ENCODE results near the gene DIP2B.
"Not testable (repeated sequence)": the region's sequence is repeated elsewhere in the genome, so short reads cannot be mapped to it uniquely, and the experiment has no call there.

DIP2B gene

GRCh38 chr12:50519353-50519752 lies 14.6 kb downstream of the DIP2B start:
- DNase-seq (ENCODE audit: low read depth), result no peak

DNA sequence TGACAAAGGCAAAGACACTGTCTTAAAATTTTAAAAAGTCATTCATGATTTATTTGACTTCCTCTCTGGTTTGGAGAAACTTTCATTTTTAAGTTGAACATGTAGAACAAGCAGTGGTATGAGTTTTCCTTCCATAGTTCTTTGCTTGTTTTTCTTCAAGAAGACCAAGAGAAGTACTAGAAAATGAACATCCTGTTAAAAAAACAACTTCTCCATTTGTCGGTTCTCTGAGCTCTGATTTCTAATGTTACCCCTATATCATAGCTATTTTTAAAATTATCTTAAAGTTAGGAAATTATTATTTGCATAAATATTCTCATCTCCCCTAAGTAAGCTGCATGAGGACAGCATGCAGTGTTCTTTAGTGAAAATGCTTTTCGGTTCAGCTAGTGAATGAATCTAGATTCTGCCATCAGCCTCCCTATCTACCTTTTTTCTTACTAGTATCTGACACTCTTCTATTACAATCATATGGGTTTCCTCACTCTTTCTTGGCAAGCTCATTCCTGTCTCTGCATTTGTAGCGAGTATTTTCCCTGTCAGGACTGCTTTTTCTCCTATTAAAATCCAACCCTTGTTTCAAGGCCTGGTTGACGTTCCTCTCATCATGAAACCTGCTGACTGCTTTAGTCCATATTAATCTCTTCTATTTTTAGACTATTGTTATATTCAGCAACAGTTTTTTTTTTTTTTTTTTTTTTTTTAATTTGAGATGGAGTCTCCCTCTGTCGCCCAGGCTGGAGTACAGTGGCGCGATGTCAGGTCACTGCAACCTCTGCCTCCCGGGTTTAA lies 15.8 kb downstream of the DIP2B start:
- DNase-seq (ENCODE audit: low read depth), result no peak

DNA sequence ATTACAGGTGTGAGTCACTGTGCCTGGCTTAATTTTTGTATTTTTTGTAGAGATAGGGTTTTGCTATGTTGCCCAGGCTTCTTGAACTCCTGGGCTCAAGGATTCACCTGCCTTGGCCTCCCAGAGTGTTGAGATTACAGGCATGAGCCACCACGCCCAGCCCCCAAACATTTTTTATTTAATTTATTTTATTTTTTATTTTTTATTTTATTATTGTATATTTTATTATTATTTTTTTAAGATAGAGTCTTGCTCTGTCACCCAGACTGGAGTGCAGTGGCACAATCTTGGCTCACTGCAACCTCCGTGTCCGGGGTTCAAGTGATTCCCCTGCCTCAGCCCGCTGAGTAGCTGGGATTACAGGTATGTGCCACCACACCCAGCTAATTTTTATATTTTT lies 17.0 kb downstream of the DIP2B start:
- DNase-seq (ENCODE audit: low read depth), result not testable (repeated sequence)

DNA sequence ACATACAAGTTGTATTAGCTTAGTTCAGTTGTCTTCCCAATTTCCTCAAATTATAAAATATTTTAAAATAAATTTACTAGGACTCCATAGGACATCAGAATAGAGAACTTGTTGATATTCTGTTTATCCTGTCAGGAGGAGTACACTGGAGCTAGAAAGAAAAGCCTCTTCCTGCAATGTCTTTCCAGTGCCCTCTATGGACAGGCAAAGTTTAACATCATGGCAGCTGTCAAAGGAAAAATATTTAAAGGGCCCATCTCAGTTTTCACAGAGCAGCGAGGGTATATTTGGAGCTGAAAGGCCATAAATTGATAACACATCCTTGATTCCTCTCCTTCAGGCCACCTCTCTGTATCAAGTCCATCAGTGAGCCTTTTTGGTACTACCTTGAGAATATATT lies 19.0 kb downstream of the DIP2B start:
- DNase-seq (ENCODE audit: low read depth), result no peak

DNA sequence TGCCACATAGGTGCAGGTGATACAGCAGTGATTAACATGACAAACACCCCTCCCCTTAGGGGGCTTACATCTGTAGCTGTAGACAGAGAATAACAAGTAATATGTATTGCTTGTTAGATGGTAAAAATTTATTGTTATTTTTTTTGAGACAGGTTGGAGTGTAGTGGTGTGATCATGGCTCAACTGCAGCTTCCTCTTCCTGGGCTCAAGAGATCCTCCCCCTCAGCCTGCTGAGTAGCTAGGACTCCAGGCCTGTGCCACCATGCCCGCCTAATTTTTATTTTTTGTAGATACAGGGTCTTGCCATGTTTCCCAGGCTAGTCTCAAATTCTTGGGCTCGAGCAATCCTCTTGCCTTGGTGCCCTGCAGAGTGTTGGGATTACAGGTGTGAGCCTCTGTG lies 19.8 kb downstream of the DIP2B start:
- no peak for DNase-seq (ENCODE audit: low read depth)

DNA sequence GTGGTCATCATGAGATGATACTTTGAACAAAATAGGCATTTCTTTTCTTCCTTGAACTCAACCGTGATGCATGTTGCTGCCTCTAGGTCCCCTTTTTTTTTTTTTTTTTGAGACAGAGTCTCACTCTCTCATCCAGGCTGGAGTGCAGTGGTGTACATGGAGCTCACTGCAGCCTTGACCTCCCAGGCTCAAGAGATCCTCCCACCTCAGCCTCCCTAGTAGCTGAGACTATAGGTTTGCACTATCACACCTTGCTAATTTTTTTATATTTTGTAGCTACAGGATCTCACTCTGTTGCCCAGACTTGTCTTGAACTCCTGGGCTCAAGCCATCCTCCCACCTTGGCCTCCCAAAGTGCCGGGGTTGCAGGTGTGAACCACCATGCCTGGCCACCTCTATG lies 20.6 kb downstream of the DIP2B start:
- no peak for DNase-seq (ENCODE audit: low read depth)

DNA sequence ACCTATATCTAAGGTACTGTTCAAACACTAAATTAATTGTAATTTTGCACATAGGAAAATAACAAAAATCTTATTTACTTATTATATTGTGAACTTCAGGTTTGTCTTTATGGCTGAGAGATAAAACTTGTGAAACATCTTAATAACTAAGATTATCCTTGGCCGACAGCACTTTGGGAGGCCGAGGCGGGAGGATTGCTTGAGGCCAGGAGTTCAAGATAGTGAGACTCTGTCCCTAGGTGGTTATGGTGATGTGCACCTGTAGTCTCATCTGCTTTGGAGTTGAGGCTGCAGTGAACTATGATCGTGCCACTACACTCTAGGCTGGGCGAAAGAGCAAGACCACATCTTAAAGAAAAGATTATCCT lies 22.6 kb downstream of the DIP2B start:
- no peak for DNase-seq (ENCODE audit: low read depth)

DNA sequence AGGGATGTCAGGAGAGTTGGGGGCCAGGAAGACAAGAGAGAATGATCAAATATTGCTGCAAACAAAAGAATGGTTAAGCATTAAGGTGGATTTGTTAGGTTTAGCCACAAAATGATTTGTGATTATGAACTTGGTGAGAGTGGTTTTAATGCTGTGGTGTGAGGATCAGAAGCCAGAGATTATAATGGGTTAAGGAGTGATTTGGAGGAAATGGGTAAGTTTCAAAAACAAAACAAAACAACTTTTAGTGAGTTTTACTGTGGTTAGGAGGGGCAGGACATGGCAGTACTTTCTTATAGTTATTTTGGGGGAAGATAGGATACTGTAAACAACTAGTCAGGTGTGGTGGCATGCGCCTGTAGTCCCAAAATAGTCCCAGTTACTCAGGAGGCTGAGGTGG lies 24.0 kb downstream of the DIP2B start:
- DNase-seq (ENCODE audit: low read depth), result no peak

- no peak for DNase-seq (ENCODE audit: low read depth)
Measured at GRCh38 chr12:50529345-50529744, 24.6 kb downstream of the DIP2B start.

GRCh38 chr12:50530532-50530931 lies 25.7 kb downstream of the DIP2B start:
- DNase-seq (ENCODE audit: low read depth), result no peak

DNA sequence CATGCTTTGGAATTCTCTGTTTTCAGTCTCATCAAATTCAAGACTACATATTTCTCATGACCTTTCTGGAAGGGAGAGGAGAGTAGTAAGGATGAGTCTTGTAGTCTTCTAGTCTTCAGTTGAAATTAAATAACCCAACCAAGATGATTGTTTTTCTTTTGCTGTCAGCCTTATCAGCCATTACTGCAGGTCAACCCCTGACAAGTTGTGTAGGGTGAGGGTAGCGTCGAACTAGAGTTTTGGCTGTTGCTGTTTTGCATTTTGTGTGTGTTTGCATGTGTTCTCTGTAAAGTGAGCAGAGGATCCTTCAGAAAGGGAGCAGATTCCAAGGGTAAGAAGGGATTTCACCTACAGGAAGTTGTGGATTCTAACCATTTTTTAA lies 28.4 kb downstream of the DIP2B start:
- no peak for DNase-seq (ENCODE audit: low read depth)

GRCh38 chr12:50533971-50534370 lies 29.2 kb downstream of the DIP2B start:
- no peak for DNase-seq (ENCODE audit: low read depth)

DNA sequence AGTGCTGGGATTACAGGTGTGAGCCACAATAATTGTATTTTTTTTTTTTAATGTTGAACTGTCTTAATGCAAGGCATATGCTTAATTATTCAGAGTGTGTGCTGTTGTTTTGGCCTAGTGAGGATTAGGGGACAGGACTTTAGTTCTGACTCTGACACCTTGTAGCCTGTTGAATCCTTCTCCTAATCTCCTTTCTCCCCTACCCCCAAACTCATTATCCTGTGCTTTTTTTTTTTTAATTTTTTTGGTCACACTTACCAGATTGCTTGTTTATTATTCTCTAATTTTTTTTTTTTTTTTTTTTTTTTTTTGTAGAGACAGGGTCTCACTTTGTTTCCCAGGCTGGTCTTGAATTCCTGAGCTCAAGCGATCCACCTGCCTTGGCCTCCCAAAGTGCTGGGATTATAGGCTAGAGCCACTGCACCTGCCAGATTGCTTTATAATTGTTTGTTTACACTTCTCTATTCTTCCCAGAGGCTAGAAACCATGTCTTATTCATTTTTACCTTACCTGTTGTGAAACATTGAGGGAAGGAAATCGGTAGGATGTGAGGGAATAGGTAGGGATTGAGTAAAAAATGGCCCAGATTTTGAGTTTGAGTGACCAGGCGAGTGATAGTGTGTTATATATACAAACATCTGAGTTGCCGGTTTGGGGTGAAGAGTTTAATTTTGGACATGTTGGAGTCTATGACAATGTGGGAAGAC lies 32.2 kb downstream of the DIP2B start:
- DNase-seq (ENCODE audit: low read depth), result no peak

DNA sequence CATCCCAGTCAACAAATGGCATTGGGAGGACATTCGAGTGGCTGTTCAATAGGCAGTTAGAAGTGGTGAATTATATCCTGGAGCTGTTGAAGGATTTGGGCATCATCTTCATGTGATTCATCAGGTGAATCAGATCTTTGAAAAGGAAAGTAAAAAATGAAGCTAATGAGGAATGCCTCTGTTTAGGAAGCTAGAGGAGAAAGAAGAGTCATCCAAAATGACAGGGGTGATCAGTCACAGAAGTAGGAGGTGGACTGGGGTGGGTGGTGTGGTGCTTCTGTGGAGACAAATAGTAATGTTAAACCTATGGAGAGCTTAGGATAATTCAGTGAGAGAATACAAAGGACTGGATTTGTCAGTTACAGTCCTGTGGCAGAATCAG lies 32.7 kb downstream of the DIP2B start:
- no peak for DNase-seq (ENCODE audit: low read depth)

DNA sequence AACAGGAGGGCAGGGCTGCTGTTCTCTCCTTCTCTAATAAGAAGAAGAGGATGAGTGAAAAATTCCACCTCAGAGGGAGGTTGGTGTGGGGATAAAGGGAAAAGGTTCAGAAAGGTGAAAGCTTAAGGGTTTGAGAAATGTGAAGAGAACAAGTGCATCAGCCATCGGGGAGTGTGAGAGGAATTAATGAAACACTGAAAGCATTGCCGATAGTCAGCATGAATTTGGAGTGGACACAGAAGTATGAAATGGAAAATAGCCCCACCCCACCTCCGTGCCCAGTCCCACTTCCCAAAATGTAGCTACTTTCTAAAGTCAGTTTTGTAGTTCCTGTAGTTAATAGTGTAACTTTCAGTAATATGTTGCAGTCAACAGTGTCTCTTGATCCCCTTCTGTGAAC lies 33.4 kb downstream of the DIP2B start:
- no peak for DNase-seq (ENCODE audit: low read depth)

- DNase-seq (ENCODE audit: low read depth), result no peak
Measured at GRCh38 chr12:50541139-50541538, 36.4 kb downstream of the DIP2B start.

GRCh38 chr12:50542448-50542847 lies 37.7 kb downstream of the DIP2B start:
- no peak for DNase-seq (ENCODE audit: low read depth)

DNA sequence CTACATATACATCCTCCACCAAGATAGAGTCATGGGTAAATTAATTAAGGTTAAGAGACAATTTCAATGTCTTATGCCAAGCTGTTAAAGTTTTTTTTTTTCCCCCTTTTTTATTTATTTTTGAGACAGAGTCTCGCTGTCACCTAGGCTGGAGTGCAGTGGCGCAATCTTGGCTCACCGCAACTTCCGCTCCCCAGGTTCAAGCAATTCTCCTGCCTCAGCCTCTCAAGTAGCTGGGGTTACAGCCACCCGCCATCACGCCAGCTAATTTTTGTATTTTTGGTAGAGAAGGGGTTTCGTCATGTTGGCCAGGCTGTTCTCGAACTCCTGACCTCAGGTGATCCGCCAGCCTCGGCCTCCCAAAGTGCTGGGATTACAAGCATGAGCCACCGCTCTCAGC lies 38.4 kb downstream of the DIP2B start:
- DNase-seq (ENCODE audit: low read depth), result not testable (repeated sequence)

DNA sequence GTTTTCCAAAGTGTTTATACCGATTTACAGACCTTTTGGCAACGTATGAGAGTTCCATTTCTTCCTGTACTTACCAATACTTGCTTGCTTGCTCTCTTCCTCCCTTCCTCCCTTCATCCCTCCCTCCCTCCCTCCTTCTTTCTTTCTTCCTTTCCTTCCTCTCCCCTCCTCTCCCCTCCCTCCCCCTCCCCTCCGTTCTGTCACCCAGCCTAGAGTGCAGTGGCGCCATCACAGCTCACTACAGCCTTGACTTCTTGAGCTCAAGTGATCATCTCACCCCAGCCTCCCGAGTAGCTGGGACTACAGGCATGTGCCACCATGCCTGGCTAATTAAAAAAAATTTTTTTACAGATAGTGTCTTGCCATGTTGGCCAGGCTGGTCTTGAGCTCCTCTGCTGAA lies 40.4 kb downstream of the DIP2B start:
- DNase-seq (ENCODE audit: low read depth), result no peak

GRCh38 chr12:50545786-50546185 lies 41.0 kb downstream of the DIP2B start:
- no peak for DNase-seq (ENCODE audit: low read depth)

- no peak for DNase-seq (ENCODE audit: low read depth)
Measured at GRCh38 chr12:50546441-50547318, 41.9 kb downstream of the DIP2B start.

- DNase-seq (ENCODE audit: low read depth), result no peak
Measured at GRCh38 chr12:50547742-50548141, 43.0 kb downstream of the DIP2B start.

- DNase-seq (ENCODE audit: low read depth), result no peak
Measured at GRCh38 chr12:50549885-50550284, 45.1 kb downstream of the DIP2B start.

Measured in activated T-helper 9 cell treated with anti-CD3 and anti-CD28 coated beads, Interleukin-2, amount 50 U/mL, for 16 hours (primary cell).